Skeletal muscle satellite cell (primary cell): Measurements from ENCODE around the gene IQGAP2.

Experiments
- H3K27me3 ChIP-seq: 2 replicates; pipeline ENCODE4 v1.7.0; 2013; ENCODE audit warnings: low read length; ENCODE audit not compliant: control insufficient read depth, insufficient read depth
- H3K36me3 ChIP-seq: 2 replicates; pipeline ENCODE4 v1.7.0; 2013; ENCODE audit warnings: mild to moderate bottlenecking, control low read depth, low read length; ENCODE audit not compliant: insufficient read depth
- H3K4me1 ChIP-seq: 2 replicates; pipeline ENCODE4 v1.7.0; 2013; ENCODE audit warnings: low read length; ENCODE audit not compliant: control insufficient read depth, insufficient read depth
- H3K4me2 ChIP-seq: 2 replicates; pipeline ENCODE4 v1.7.0; 2013; ENCODE audit warnings: mild to moderate bottlenecking, low read length
- H3K4me3 ChIP-seq: 2 replicates; pipeline ENCODE4 v1.7.0; 2013; ENCODE audit warnings: low read length
- H3K9ac ChIP-seq: 2 replicates; pipeline ENCODE4 v1.7.0; 2013; ENCODE audit warnings: mild to moderate bottlenecking, low read depth, low read length, moderate library complexity
- H3K9me3 ChIP-seq: replicated peaks from 2 replicates; pipeline ENCODE4 v1.7.0; 2013; ENCODE audit warnings: mild to moderate bottlenecking, control low read depth, low read length

IQGAP2 gene

DNA sequence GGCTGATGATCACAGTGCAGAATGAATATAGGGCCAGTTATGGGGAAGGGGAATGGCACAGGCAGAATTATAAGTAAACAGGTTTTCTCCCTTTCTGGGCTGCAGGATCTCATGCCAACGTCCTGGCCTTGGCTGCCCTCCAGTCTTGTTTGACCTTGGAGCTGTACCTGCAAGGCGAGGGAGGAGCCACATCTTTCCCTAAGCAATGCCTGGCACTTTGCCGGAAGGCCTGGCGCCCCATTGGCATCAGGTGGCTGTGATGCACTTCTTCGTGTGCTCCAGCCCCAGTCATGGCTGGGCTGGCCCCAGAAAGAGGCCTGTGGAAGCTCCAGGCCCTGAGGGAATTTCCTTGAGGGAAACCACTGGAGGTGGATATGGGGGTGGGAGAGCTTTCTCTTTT is 16.7 kb upstream of the IQGAP2 start:
- Histone ChIP-seq H3K4me2 (no peak overlapping the region), H3K4me3 (no peak overlapping the region)

DNA sequence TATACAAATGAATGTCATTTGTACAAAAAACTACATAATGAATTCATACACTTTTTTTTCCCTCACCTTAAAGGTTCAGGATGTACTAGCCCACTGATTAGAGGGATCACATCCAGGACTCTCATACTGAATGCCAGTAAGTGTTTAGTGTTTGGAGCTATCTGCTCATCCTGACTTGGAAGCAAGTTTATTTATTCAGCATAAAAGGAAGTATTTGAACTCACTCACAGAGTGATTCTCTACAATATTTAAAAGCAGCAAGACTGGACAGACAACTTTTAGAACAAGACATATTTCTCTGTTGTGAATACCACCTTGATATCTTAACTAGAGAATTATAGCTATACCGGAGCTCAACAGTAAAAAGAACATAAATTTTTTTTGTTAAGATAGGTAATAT is 14.8 kb upstream of the IQGAP2 start:
- Histone ChIP-seq H3K4me1 (no peaks in the 10 kb centered on the region), H3K36me3 (no peaks in the 10 kb centered on the region), H3K27me3 (peaks cover 16% of the 10 kb centered on the region), H3K4me3 (no peak overlapping the region), H3K9ac (no peak overlapping the region), H3K9me3 (no peaks in the 10 kb centered on the region), H3K4me2 (no peak overlapping the region)

More for the DNA sequence above, 16.7 kb upstream of the IQGAP2 start:
- Histone ChIP-seq H3K27me3 (peaks cover 16% of the 10 kb centered on the region), H3K36me3 (no peaks in the 10 kb centered on the region), H3K9me3 (no peaks in the 10 kb centered on the region), H3K9ac (no peak overlapping the region), H3K4me1 (no peaks in the 10 kb centered on the region)

DNA sequence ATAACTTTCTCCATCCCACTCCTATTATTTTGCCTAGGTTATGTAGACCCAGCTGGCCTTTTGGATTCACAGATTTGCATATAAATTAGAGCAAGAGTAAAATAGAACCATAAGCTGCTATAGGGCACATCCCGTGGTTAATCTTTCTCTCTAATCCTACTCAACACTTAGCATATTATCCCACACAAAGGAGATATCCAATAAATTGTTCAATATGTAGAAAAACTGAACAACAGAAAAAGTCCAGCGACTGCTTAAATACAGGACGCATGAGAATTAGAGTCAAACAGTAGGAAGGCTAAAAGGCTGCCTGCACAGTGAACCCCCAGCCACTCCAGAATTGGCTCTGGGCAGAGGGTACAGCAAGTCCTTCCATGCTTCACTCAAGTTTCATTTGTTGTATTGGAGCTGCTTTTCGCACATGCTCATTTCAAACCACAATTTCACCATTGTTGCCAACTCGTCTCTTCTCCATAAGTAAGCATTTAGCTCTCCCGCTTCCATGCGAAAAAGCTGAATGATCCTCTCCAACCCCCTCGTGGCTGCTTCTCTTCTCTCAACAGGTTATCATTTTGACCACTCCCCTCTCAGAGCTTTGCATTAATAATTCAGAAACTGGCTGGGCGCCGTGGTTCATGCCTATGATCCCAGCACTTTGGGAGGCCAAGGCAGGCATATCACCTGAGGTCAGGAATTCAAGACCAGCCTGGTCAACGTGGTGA is 14.1 kb upstream of the IQGAP2 start:
- Histone ChIP-seq H3K4me1 (no peaks in the 10 kb centered on the region), H3K9ac (no peak overlapping the region), H3K9me3 (no peaks in the 10 kb centered on the region), H3K36me3 (no peaks in the 10 kb centered on the region), H3K4me3 (no peak overlapping the region), H3K27me3 (peaks cover 14% of the 10 kb centered on the region), H3K4me2 (no peak overlapping the region)

DNA sequence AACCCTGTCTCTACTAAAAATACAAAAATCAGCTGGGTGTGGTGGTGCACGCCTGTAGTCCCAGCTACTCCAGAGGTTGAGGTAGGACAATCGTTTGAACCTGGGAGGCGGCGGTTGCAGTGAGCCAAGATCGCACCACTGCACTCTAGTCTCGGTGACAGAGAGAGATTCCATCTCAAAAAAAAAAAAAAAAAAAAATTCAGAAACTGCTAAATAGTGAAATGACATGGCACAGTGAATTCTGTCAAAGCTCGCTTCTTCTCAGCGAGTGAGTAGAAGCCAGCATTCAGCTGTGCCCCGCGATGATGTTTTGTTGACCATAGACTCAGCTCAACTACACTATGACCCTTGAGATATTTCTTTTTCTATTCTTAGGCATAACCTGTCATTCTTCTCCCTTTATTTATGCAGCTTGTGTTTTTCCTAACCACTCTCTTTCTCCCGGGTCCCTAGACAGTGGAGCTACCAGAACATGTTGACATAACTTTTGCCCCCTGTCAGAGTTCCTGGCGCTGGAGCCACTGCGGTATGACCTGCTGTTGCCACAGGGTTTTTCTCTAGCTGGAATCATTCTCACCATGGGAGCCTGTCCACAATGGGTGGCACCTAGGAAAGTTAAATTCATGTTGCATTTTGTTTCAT is 13.5 kb upstream of the IQGAP2 start:
- Histone ChIP-seq H3K9ac (no peak overlapping the region), H3K4me2 (no peak overlapping the region), H3K36me3 (no peaks in the 10 kb centered on the region), H3K27me3 (peaks cover 11% of the 10 kb centered on the region), H3K4me1 (no peaks in the 10 kb centered on the region), H3K9me3 (no peaks in the 10 kb centered on the region), H3K4me3 (no peak overlapping the region)

DNA sequence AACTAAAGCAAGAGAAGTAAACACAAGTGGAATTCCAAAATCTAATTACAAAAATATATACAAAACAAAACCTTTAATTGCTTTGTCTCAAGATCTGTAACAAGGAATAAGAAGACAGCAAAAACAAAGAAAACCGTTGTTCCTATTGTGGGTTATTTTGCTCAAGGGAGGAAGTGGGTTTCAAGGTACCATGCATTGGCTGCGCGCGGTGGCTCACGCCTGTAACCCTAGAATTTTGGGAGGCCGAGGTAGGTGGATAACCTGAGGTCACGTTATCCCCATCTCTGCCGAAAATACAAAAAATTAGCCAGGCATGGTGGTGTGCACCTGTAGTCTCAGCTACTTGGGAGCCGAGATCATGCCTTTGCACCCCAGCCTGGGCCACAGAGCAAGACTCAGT is 12.1 kb upstream of the IQGAP2 start:
- H3K27me3 ChIP-seq: peaks cover 8% of the 10 kb centered on the region
- no peaks in the 10 kb centered on the region for H3K36me3 ChIP-seq
- H3K4me2 ChIP-seq: no peak overlapping the region
- no peaks in the 10 kb centered on the region for H3K4me1 ChIP-seq
- no peak overlapping the region for H3K4me3 ChIP-seq
- H3K9ac ChIP-seq: no peak overlapping the region
- no peaks in the 10 kb centered on the region for H3K9me3 ChIP-seq

DNA sequence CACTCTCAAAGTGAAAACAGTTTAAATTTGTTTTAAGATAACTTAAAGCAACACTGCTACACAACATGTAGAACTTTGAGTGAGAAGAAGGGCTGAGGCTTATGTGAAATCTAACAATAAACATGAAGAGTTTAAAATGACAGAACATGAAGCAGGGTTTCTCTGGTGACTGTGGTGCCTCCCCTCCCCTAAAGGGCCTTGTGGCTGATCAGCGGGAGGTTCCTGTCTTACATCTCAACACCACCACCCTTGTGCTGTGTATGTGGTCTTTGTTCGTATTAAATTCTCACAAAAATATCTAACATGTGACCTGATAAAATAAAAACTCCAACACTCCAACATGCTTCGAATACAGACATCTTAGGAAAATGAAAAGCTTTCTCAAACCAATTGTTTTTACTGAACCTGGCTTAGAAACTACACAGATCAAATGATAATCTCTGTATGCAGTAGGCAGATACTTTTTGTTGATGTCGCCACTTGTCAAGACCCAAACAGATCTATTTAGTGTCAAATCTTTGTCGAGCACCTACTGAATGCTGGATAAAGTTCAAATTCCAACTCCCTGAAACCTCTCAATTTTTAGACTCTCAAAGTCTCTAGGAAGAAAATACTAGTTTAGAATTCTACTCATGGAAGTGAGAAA is 9.9 kb upstream of the IQGAP2 start:
- Histone ChIP-seq H3K4me1 (no peaks in the 10 kb centered on the region), H3K4me2 (no peak overlapping the region), H3K4me3 (no peak overlapping the region), H3K27me3 (peaks cover 15% of the 10 kb centered on the region), H3K9me3 (no peaks in the 10 kb centered on the region), H3K9ac (no peak overlapping the region), H3K36me3 (no peaks in the 10 kb centered on the region)

DNA sequence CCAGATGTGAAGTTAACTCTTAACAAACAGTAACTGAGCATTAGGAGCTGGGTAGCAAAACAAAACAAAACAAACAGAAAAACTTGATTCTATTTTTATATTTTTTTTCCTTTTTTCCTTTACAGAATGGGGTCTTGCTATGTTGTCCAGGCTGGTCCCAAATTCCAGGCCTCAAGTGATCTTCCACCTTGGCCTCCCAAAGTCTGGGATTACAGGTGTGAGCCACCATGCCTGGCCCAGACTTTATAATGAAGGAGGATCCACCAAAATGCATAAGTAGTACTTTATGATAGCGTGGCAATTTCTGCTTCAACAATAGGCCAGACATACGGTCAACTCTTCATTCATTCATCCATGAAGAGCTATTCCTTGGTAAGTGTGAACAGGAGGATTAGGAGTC is 5.9 kb upstream of the IQGAP2 start:
- no peak overlapping the region for H3K4me3 ChIP-seq
- no peak overlapping the region for H3K4me2 ChIP-seq
- no peaks in the 10 kb centered on the region for H3K36me3 ChIP-seq
- no peaks in the 10 kb centered on the region for H3K9me3 ChIP-seq
- H3K4me1 ChIP-seq: no peaks in the 10 kb centered on the region
- H3K27me3 ChIP-seq: peaks cover 33% of the 10 kb centered on the region
- no peak overlapping the region for H3K9ac ChIP-seq

DNA sequence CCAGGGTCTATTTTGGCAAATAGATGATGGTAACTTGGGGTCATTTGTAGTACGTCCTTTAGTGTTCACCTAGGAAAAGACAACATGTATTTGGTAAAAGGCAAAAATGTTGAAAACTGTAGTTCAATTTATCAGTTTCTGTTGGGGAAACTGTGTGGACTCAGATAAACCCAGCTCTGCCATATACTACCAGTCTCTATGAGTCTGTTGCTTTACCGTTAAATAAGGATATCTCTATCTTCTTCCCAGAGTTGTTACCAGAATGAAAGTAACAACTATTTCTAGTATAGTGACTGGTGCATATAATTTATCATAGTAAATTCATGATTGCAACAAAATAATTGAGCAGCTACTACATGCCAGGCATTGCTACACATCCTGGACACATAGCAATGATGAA is 3.8 kb upstream of the IQGAP2 start:
- H3K9ac ChIP-seq: no peak overlapping the region
- peaks cover 52% of the 10 kb centered on the region for H3K27me3 ChIP-seq
- no peaks in the 10 kb centered on the region for H3K36me3 ChIP-seq
- H3K4me1 ChIP-seq: peaks cover 5% of the 10 kb centered on the region
- H3K9me3 ChIP-seq: no peaks in the 10 kb centered on the region
- no peak overlapping the region for H3K4me2 ChIP-seq
- H3K4me3 ChIP-seq: no peak overlapping the region

DNA sequence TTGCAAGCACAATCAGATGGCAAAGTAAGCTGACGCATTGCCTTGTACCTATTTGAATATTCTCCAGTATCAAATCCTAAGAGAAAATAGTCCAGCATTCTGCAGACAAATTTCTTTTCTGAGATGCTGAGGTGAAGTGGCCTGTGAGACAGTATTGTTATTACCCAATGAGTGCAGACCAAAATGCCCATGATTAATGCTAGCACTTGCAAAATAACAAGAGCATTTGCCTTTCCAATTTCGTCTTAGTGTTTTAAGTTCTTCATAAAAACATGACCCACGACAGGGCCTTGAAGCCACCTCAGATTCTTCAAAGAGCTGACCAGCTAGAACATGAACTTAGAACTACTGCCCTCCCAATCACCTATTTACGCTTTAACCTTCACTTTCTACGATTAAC is 2.6 kb upstream of the IQGAP2 start:
- no peaks in the 10 kb centered on the region for H3K36me3 ChIP-seq
- no peaks in the 10 kb centered on the region for H3K9me3 ChIP-seq
- no peak overlapping the region for H3K4me2 ChIP-seq
- peaks cover 64% of the 10 kb centered on the region for H3K27me3 ChIP-seq
- H3K9ac ChIP-seq: no peak overlapping the region
- peaks cover 5% of the 10 kb centered on the region for H3K4me1 ChIP-seq
- H3K4me3 ChIP-seq: no peak overlapping the region

DNA sequence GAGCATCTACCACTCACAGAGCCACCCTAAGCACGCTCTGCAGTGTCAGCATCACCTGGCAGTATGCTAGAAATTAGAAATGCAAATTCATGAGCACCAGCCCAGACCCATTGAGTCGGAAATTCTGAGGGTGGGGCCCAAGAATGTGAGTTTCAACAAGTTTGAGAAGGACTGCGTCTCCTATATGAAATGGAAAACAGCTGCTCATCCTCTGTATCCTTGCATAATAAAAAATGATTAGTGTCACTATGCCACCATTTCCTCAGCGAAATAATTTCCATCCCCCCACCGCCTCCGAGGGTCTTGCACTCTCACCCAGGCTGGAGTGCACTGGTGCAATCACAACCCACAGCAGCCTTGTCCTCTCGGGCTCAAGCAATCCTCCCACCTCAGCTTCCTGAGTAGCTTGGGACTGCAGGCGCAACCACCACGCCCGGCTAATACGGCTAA is 1.3 kb upstream of the IQGAP2 start:
- Histone ChIP-seq H3K9ac (no peak overlapping the region), H3K4me1 (peaks cover 5% of the 10 kb centered on the region), H3K4me3 (no peak overlapping the region), H3K4me2 (peak overlapping the region; percentile 97), H3K27me3 (peaks cover 74% of the 10 kb centered on the region), H3K36me3 (no peaks in the 10 kb centered on the region), H3K9me3 (no peaks in the 10 kb centered on the region)

DNA sequence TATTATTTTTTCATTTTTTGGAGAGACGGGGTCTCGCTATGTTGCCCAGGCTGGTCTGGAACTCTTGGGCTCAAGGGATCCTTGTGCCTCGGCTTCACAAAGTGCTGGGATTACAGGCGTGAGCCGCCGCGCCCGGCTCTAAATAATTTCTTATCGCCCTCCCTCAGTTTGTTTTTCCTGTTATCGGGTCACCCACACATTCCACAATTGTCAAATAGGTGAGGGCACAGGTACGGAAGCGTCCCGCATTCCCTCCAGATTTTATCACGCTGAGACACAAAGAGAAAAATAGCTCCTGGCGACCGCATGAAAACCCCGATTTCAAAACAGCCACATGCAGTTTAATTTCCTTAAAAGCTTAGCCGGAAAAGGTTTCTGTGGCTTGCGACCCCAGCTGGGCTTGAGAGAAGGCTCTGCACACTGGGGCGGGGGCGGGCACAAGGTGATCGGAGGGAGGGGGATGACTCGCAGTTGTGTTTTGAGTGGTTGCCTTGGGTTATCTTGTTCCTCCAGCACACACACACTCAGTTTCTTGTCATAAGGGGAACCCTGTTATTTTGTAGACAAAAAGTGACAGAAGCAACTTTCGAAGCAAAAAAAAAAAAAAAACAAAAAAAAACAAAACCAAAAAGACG is 717 bp upstream of the IQGAP2 start:
- peaks cover 5% of the 10 kb centered on the region for H3K4me1 ChIP-seq
- H3K27me3 ChIP-seq: peaks cover 74% of the 10 kb centered on the region
- peak overlapping the region; percentile 97 for H3K4me2 ChIP-seq
- H3K9me3 ChIP-seq: no peaks in the 10 kb centered on the region
- H3K4me3 ChIP-seq: peak overlapping the region; percentile 78
- no peak overlapping the region for H3K9ac ChIP-seq
- H3K36me3 ChIP-seq: no peaks in the 10 kb centered on the region
